ENCODE data around the gene FAM200C.
A peak's percentile ranks its signal among the peaks of the same experiment; 100 is the strongest.

Gene FAM200C

GRCh38 chr5:160371294-160371693, 28.6 kb downstream of the FAM200C start:
- H3K4me3 ChIP-seq (ENCODE audit: low read depth, low read length) = no peak overlapping the region
- DNase-seq (ENCODE audit: low read depth, low spot score) = no peak
- in situ Hi-C loops (cut with HindIII; ENCODE audit: low sequenced_read_pairs) = no loop called here
- no peak for TF ChIP-seq CTCF (IDR thresholded peaks at IDR 0.05; ENCODE audit: low read depth, low read length)

GRCh38 chr5:160370713-160371034, 29.2 kb downstream of the FAM200C start:
- TF ChIP-seq CTCF (IDR thresholded peaks at IDR 0.05; ENCODE audit: low read depth, low read length) = no peak
- DNase-seq (ENCODE audit: low read depth, low spot score) = no peak
- H3K4me3 ChIP-seq (ENCODE audit: low read depth, low read length) = peak overlapping the region; percentile 53
- in situ Hi-C loops (cut with HindIII; ENCODE audit: low sequenced_read_pairs) = no loop called here

- no peak for TF ChIP-seq CTCF (IDR thresholded peaks at IDR 0.05; ENCODE audit: low read depth, low read length)
- DNase-seq (ENCODE audit: low read depth, low spot score) = peak; percentile 66
- in situ Hi-C loops (cut with HindIII; ENCODE audit: low sequenced_read_pairs) = no loop called here
- peak within 1 kb of the TSS; percentile 53 for H3K4me3 ChIP-seq (ENCODE audit: low read depth, low read length)
Measured at GRCh38 chr5:160369990-160370712, 29.7 kb downstream of the FAM200C start, which contains the start of gene C1QTNF2. C1QTNF2 (minus strand) TSS chr5:160370626; CDS start chr5:160355011, 15,615 bp downstream.

- no peak overlapping the region for H3K4me3 ChIP-seq (ENCODE audit: low read depth, low read length)
- DNase-seq (ENCODE audit: low read depth, low spot score) = no peak
- in situ Hi-C loops (cut with HindIII; ENCODE audit: low sequenced_read_pairs) = no loop called here
- TF ChIP-seq CTCF (IDR thresholded peaks at IDR 0.05; ENCODE audit: low read depth, low read length) = no peak
Measured at GRCh38 chr5:160367885-160368284, 32.0 kb downstream of the FAM200C start.

GRCh38 chr5:160367261-160367660, 32.6 kb downstream of the FAM200C start:
- TF ChIP-seq CTCF (IDR thresholded peaks at IDR 0.05; ENCODE audit: low read depth, low read length) = no peak
- in situ Hi-C loops (cut with HindIII; ENCODE audit: low sequenced_read_pairs) = no loop called here
- DNase-seq (ENCODE audit: low read depth, low spot score) = no peak
- no peak overlapping the region for H3K4me3 ChIP-seq (ENCODE audit: low read depth, low read length)

- DNase-seq (ENCODE audit: low read depth, low spot score) = no peak
- TF ChIP-seq CTCF (IDR thresholded peaks at IDR 0.05; ENCODE audit: low read depth, low read length) = no peak
- in situ Hi-C loops (cut with HindIII; ENCODE audit: low sequenced_read_pairs) = no loop called here
- H3K4me3 ChIP-seq (ENCODE audit: low read depth, low read length) = no peak overlapping the region
Measured at GRCh38 chr5:160366230-160366629, 33.6 kb downstream of the FAM200C start.
